ENCODE data around the gene TPGS1.

Gene TPGS1

GRCh38 chr19:519449-519865 is 12.2 kb downstream of the TPGS1 start:
- no peak for DNase-seq (ENCODE audit: low read depth)

- no peak for DNase-seq (ENCODE audit: low read depth)
Measured at GRCh38 chr19:522726-523125, 15.4 kb downstream of the TPGS1 start.

DNA sequence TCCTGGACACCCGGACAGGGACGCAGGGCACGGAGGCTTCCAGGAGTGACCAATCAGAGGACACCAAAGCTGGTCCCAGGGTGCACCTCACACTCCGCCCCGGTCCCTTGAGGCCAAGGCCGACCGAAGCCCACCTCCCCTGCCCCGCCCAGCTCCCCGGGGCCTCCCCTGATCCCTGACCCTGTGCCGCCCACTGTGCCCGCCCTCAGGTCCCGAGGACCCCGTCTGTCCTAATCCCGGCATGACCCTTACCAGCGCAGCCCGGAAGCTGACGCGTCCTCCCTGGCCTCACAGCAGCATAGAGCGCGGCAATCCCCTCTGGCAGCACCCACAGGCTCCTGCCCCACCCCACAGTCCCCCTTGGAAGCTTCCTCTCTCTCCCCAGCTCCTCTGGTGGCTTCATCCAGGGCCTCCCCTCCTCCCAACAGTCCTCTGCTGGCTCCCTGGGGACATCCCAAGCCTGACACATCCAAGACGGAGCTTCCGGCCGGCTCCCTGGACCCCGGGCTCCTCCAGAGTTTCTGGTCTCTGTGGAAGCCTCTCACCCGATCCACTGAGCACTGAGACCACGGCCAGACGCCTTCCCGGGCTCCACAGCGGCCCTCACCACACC is 16.9 kb downstream of the TPGS1 start:
- no peak for DNase-seq (ENCODE audit: low read depth)

GRCh38 chr19:525029-525428 is 17.7 kb downstream of the TPGS1 start:
- no peak for DNase-seq (ENCODE audit: low read depth)

- DNase-seq (ENCODE audit: low read depth) = no peak
Measured at GRCh38 chr19:525857-526419, 18.6 kb downstream of the TPGS1 start.

DNA sequence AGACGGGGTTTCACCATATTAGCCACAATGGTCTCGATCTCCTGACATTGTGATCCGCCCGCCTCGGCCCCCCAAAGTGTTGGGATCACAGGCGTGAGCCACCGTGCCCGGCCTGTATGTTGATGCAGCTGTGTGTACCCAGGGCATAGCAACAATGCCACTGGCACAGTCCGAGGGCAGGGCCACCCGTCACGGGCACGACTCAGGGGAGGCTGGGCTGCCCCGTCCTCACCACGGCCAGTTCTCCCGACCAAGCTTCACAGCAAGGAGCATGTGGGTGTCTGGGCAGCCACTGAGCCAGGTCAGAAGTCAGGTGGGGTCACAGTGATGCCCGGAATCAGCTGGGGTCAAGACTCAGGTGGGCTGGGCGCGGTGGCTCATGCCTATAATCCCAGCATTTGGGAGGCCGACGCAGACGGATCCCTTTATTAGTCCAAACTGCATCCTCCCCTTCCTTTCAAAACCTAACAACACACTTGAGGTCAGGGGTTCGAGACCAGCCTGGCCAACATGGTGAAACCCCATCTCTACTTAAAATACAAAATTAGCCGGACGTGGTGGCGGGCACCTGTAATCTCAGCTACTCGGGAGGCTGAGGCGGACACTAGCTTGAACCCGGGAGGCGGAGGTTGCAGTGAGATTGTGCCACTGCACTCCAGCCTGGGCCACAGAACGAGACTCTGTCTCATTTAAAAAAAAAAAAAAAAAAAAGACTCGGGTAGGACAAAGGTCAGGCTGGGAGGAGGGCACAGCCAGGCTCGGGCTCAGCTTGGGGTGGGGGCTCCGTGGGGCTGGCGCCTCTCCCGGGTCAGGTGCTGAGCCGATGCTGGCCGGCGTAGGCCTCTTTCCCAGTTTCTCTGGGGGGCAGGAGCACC is 23.1 kb downstream of the TPGS1 start:
- no peak for DNase-seq (ENCODE audit: low read depth)

DNA sequence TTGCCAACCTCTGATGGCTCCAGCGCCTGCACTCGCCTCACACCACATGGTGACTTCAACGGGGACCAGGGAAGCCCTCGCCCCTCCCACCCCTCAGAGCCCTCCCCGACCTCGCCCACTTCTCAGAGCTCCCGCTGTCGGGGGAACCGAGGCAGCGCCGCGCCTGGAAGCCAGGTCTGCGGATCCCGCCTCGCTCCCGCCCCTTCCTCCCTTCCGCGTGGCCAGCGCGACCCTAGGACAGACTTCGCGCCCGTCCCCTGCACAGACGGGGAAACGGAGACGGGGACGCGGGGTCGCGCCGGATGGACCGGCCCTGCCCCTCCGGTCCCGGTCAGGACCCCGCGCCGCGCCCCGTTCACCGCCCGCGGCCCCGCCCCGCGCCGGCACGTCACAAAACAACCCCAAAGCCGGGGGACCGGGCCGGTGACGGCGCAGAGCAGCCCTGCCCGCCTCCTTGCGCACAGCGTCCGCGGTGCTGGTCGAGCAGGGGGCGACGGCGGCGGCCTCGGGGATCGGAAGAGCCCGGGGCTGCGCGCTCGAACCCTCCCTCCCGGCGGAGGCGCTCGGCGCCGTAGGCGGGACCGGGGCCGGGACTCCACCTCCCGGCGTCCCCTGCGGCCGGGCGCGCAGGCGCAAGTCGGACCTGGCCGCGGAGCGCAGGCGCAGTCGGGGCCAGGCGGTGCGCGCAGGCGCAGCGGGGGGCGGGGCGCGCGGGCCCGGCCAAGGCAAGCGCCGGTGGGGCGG is 23.9 kb downstream of the TPGS1 start:
- peak; percentile 87 for DNase-seq (ENCODE audit: low read depth)

DNA sequence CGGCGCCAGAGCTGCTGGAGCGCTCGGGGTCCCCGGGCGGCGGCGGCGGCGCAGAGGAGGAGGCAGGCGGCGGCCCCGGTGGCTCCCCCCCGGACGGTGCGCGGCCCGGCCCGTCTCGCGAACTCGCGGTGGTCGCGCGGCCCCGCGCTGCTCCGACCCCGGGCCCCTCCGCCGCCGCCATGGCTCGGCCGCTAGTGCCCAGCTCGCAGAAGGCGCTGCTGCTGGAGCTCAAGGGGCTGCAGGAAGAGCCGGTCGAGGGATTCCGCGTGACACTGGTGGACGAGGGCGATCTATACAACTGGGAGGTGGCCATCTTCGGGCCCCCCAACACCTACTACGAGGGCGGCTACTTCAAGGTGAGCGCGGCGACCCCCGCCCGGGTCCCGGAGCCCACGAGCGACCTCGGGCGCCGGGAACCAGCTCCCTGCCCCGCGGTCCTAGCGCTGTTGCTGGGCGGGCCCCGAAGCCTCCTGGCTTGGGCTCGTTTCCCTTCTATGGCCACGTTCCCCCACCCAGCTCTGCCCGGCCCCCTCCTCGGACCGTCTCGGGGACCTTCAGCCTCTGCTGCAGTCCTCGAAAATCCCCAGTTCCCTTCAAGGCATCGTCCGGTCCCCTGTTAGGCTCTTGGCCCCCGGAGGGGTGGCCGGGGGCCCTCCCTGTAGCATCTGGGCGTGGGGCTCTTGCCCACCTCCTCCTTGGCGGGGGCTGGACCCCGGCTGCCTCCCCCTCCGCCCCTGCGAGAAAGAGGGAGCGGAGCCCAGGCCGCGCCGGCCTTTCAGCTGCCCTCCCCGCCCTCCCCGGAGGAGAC is 24.7 kb downstream of the TPGS1 start, which contains the start of gene CDC34:
TSS of gene CDC34 (plus strand) at position 8 of the 808 bp plus-strand sequence. CDS start at position 180, 172 bp downstream.
- no peak for DNase-seq (ENCODE audit: low read depth)

GRCh38 chr19:532561-533363 is 25.5 kb downstream of the TPGS1 start:
- DNase-seq (ENCODE audit: low read depth) = no peak

GRCh38 chr19:533364-534058 is 26.2 kb downstream of the TPGS1 start:
- DNase-seq (ENCODE audit: low read depth) = no peak

DNA sequence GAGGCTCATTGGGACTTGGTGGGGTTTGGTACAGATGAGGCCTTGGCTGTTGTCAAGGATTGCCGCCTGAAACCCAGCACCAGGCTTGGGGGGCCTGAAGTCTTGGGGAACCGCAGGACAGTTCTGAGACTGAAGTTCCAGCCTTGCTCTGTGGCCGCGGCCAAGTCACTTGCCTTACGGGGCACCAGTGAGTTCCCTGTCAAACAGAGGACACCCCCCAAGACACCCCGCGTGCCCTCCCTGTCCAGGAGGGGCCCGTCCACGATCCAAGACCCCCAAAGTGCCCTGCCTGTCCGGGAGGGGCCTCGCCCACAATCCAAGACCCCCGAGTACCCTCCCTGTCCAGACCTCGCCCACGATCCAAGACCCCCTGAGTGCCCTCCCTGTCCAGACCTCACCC is 26.8 kb downstream of the TPGS1 start:
- DNase-seq (ENCODE audit: low read depth) = no peak

DNA sequence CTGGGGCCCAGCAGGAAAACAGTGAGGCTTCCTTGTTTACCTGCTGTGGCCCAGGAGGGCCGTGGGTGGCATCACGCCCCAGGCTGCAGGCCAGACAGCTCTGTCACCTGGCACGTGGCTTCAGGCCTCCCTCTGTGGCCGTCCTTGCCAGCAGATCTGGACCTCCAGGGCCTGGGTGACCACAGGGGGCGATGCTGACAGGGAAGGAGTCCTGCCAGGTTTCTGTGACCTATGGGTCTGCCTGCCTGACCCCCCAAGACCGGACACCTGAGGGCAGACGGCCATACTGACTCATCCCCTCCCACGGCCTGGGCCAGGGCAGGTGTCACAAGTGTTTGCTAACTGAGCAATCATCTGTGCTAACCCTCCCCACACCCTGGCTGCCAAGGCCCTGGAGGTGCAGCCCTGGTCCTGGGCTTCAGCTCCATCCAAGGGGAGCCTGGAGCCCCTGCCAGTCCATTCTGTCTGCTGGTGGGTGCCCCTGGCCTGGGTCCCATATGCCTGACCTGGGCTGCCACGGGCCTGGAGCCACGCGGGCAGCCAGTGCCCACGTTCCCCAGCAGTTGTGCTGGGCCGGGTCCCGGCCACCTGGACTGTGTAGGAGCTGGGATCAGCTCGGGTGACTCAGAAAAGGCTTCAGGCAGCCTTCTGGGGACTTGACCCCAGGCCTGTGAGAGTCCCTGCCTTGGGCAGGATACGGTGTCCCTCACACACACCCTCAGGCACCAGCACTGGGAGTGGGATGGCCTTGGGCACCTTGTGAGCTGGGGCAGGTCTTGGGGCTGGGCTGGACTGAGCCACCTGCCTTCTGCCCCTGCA is 27.9 kb downstream of the TPGS1 start:
- no peak for DNase-seq (ENCODE audit: low read depth)

DNA sequence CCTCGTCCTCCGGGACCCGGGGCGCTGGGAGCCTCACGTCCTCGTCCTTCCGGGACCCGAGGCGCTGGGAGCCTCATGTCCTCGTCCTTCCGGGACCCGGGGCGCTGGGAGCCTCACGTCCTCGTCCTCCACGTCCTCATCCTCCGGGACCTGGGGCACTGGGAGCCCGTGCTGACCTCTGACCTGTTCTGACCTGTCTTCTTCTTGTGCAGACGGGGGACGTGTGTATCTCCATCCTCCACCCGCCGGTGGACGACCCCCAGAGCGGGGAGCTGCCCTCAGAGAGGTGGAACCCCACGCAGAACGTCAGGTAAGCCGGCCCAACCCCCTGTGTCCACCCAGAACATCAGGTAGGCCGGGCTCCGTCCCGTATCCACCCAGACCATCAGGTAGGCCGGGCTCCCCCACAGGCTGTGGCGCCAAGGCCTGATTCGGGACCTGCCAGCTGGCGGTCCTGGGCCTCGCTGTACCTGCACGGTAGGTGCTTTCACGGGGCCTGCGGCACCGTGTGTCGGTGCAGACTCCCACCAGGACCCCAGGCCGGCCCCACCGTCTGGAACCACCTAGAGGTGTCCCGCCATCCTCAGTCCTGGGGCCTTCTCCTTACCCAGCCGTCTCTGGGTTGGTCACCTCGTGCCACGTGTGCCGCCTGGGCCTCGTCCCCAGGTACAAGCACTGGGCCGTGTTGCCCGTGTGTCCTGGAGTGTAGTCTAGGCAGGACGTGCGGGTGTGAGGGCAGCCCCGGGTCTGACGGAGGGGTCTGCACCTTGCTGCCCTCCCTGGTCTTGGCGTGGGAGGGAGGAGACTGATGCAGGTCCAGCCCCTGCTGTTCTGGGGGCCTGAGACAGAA is 29.0 kb downstream of the TPGS1 start:
- no peak for DNase-seq (ENCODE audit: low read depth)

DNA sequence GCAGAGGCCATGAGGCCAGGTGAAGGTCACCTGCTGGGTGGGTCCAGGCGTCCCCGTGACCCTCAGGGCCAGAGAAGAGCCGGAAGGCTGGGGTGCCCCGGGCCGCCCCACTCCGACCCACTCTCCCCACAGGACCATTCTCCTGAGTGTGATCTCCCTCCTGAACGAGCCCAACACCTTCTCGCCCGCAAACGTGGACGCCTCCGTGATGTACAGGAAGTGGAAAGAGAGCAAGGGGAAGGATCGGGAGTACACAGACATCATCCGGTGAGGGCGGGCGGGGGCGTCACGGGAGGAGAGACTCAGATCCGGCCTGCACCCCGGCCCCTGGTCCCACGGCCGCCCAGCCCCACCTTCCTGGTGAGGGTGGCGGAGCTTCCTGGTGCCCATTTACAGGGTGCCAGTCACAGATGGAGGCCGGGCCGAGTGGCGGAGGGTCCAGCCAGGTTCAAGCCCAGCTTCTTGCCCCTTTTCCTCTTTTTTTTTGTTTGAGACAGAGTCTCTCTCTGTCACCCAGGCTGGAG is 29.6 kb downstream of the TPGS1 start:
- DNase-seq (ENCODE audit: low read depth) = no peak

- DNase-seq (ENCODE audit: low read depth) = no peak
Measured at GRCh38 chr19:538641-539428, 31.5 kb downstream of the TPGS1 start.

GRCh38 chr19:539429-540030 is 32.2 kb downstream of the TPGS1 start:
- no peak for DNase-seq (ENCODE audit: low read depth)

Data from CMK (cell line).